ENCODE data around the gene RAB3IL1. TPM values are rescaled to one million over a fixed set of nuclear protein-coding genes. Genes with fewer than 3 reads are reported as not detected.

Gene RAB3IL1
- total and polyA plus RNA-seq, 5 donors: 9.7 to 18.9 (median 12.5) TPM

GRCh38 chr11:61853698-61854169, 63.6 kb downstream of the RAB3IL1 start:
- Histone ChIP-seq H3K9me3 (ENCODE audit: control insufficient read depth, low read length) (no peaks in the 10 kb centered on the region), H3K27me3 (ENCODE audit: control insufficient read depth, insufficient read depth) (no peaks in the 10 kb centered on the region), H3K4me1 (ENCODE audit: control insufficient read depth, insufficient read depth, low read length) (peaks cover 7% of the 10 kb centered on the region), H3K4me3 (ENCODE audit: low read length) (no peak overlapping the region), H3K27ac (ENCODE audit: low read length) (no peak overlapping the region)
- DNase-seq (peak in 2 of 3 donors; percentile 47 to 63), ATAC-seq (no peak)
- intact Hi-C loops (cut with DNase I): no loop called here
- WGBS: 74% methylated on average over 13 of the region's 13 CpGs

DNA sequence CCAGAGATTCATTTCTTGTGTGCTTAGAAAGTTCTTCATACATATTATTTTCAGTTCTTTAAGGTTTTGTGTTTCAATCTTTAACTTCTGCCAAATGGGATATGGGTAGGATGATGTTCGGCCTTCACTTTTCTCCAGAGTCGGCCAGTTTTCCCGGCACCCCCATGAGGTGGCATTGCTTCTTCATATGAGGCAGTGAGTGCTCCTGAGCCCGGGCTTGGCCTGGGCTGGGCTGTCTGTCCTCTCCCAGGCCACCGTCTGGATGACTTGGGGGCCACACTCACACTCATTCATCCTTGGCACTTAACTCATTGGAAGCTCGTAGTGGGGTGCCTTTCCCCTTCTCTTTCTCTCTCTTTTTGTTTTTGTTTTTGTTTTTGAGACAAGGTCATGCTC, 65.5 kb downstream of the RAB3IL1 start:
- Histone ChIP-seq H3K4me1 (ENCODE audit: control insufficient read depth, insufficient read depth, low read length) (peaks cover 7% of the 10 kb centered on the region), H3K9me3 (ENCODE audit: control insufficient read depth, low read length) (no peaks in the 10 kb centered on the region), H3K27ac (ENCODE audit: low read length) (no peak overlapping the region), H3K27me3 (ENCODE audit: control insufficient read depth, insufficient read depth) (no peaks in the 10 kb centered on the region), H3K4me3 (ENCODE audit: low read length) (no peak overlapping the region)
- DNase-seq (peak in 2 of 3 donors; percentile 29 to 40), ATAC-seq (no peak)
- 61% methylated on average over 6 of the region's 6 CpGs for WGBS
- intact Hi-C loops (cut with DNase I): no loop called here

- ATAC-seq: peak; percentile 60 to 86
- H3K27ac ChIP-seq (ENCODE audit: low read length): peak overlapping the region; percentile 24
- 31% methylated on average over 24 of the region's 24 CpGs for WGBS
- intact Hi-C loops (cut with DNase I): no loop called here
- H3K9me3 ChIP-seq (ENCODE audit: control insufficient read depth, low read length): no peaks in the 10 kb centered on the region
- peaks cover 7% of the 10 kb centered on the region for H3K4me1 ChIP-seq (ENCODE audit: control insufficient read depth, insufficient read depth, low read length)
- no peaks in the 10 kb centered on the region for H3K27me3 ChIP-seq (ENCODE audit: control insufficient read depth, insufficient read depth)
- no peak overlapping the region for H3K4me3 ChIP-seq (ENCODE audit: low read length)
- DNase-seq: peak; percentile 73 to 90 (median 88)
Measured at GRCh38 chr11:61851113-61851899, 66.1 kb downstream of the RAB3IL1 start.

- WGBS: 31% methylated on average over 7 of the region's 7 CpGs
- intact Hi-C loops (cut with DNase I): no loop called here
- H3K27ac ChIP-seq (ENCODE audit: low read length): peak overlapping the region; percentile 40
- peak in 2 of 3 donors; percentile 30 to 66 for DNase-seq
- no peak overlapping the region for H3K4me3 ChIP-seq (ENCODE audit: low read length)
- H3K4me1 ChIP-seq (ENCODE audit: control insufficient read depth, insufficient read depth, low read length): peaks cover 7% of the 10 kb centered on the region
- H3K27me3 ChIP-seq (ENCODE audit: control insufficient read depth, insufficient read depth): no peaks in the 10 kb centered on the region
- ATAC-seq: peak; percentile 40 to 56
- no peaks in the 10 kb centered on the region for H3K9me3 ChIP-seq (ENCODE audit: control insufficient read depth, low read length)
Measured at GRCh38 chr11:61850687-61851086, 66.7 kb downstream of the RAB3IL1 start.

- intact Hi-C loops (cut with DNase I): no loop called here
- no peak overlapping the region for H3K4me3 ChIP-seq (ENCODE audit: low read length)
- no peak overlapping the region for H3K27ac ChIP-seq (ENCODE audit: low read length)
- ATAC-seq: no peak
- H3K27me3 ChIP-seq (ENCODE audit: control insufficient read depth, insufficient read depth): no peaks in the 10 kb centered on the region
- no peak for DNase-seq
- peaks cover 7% of the 10 kb centered on the region for H3K4me1 ChIP-seq (ENCODE audit: control insufficient read depth, insufficient read depth, low read length)
- WGBS: 91% methylated on average over 9 of the region's 9 CpGs
- H3K9me3 ChIP-seq (ENCODE audit: control insufficient read depth, low read length): no peaks in the 10 kb centered on the region
Measured at GRCh38 chr11:61848631-61849030, 68.7 kb downstream of the RAB3IL1 start.

- ATAC-seq (no peak), DNase-seq (no peak)
- H3K4me3 ChIP-seq (ENCODE audit: low read length): no peak overlapping the region
- H3K4me1 ChIP-seq (ENCODE audit: control insufficient read depth, insufficient read depth, low read length): peaks cover 7% of the 10 kb centered on the region
- no peaks in the 10 kb centered on the region for H3K27me3 ChIP-seq (ENCODE audit: control insufficient read depth, insufficient read depth)
- no peak overlapping the region for H3K27ac ChIP-seq (ENCODE audit: low read length)
- intact Hi-C loops (cut with DNase I): no loop called here
- 95% methylated on average over 18 of the region's 18 CpGs for WGBS
- no peaks in the 10 kb centered on the region for H3K9me3 ChIP-seq (ENCODE audit: control insufficient read depth, low read length)
Measured at GRCh38 chr11:61847914-61848581, 69.3 kb downstream of the RAB3IL1 start.

Small RNAs within 50 kb of the gene (microRNA-seq; reads per million reads assigned to microRNA genes)
- 1.1 to 2.5 reads per million in 2 donors for gene MIR6746

Other genes with a start within 250 kb of the RAB3IL1 start
- 1 to 10 TPM; 4.1 to 7.2 (median 6.1) TPM for gene DAGLA, start 237.2 kb downstream of the RAB3IL1 start, total RNA-seq
- gene DAGLA, start 237.2 kb downstream of the RAB3IL1 start, polyA plus RNA-seq: 3.7 TPM
- gene MYRF, start 164.9 kb downstream of the RAB3IL1 start, total RNA-seq: 1 to 10 TPM in 3 of 4 donors, under 1 TPM in 1; 0.62 to 1.9 (median 1.4) TPM
- 0.70 TPM for gene MYRF, start 164.9 kb downstream of the RAB3IL1 start, polyA plus RNA-seq
- 100 to 1,000 TPM; 107 to 113 (median 111) TPM for gene TMEM258, start 125.0 kb downstream of the RAB3IL1 start, total RNA-seq
- 170 TPM for gene TMEM258, start 125.0 kb downstream of the RAB3IL1 start, polyA plus RNA-seq
- gene FEN1, start 124.7 kb downstream of the RAB3IL1 start, total RNA-seq: 1 to 10 TPM; 4.6 to 5.4 (median 5.1) TPM
- gene FEN1, start 124.7 kb downstream of the RAB3IL1 start, polyA plus RNA-seq: 4.6 TPM
- gene FADS1, start 100.6 kb downstream of the RAB3IL1 start, total RNA-seq: 10 to 100 TPM; 41.3 to 45.7 (median 43.3) TPM
- 27.6 TPM for gene FADS1, start 100.6 kb downstream of the RAB3IL1 start, polyA plus RNA-seq
- 10 to 100 TPM; 16.4 to 38.1 (median 31.1) TPM for gene FADS2, start 89.3 kb downstream of the RAB3IL1 start, total RNA-seq
- gene FADS2, start 89.3 kb downstream of the RAB3IL1 start, polyA plus RNA-seq: 30.6 TPM
- gene FADS3, start 26.0 kb downstream of the RAB3IL1 start, total RNA-seq: 10 to 100 TPM; 37.5 to 50.1 (median 42.5) TPM
- 43.1 TPM for gene FADS3, start 26.0 kb downstream of the RAB3IL1 start, polyA plus RNA-seq
- gene BEST1, start 32.8 kb upstream of the RAB3IL1 start, total RNA-seq: 1 to 10 TPM; 2.9 to 4.6 (median 3.2) TPM
- gene BEST1, start 32.8 kb upstream of the RAB3IL1 start, polyA plus RNA-seq: 4.6 TPM
- 1,000 to 10,000 TPM; 2,632 to 3,447 (median 3,097) TPM for gene FTH1, start 50.1 kb upstream of the RAB3IL1 start, total RNA-seq
- gene FTH1, start 50.1 kb upstream of the RAB3IL1 start, polyA plus RNA-seq: 3,090 TPM
- gene INCENP, start 206.4 kb upstream of the RAB3IL1 start, total RNA-seq: 10 to 100 TPM; 15.1 to 24.4 (median 19.7) TPM
- gene INCENP, start 206.4 kb upstream of the RAB3IL1 start, polyA plus RNA-seq: 3.6 TPM